Transverse colon (tissue), 4 donors: ENCODE results near the gene PLAU.
"Not testable (repeated sequence)": the region's sequence is repeated elsewhere in the genome, so short reads cannot be mapped to it uniquely, and the experiment has no call there.

ENCODE experiments used
- CTCF ChIP-seq, 5 experiments: fragments of 200-600 bp in 3 of 5; fragments of 450-650 bp in 2 of 5; sonication (generic) in 3 of 5; IDR thresholded peaks; 1 replicate in 2 of 5; 2 replicates in 3 of 5; pipeline ENCODE4 v1.5.1; 2016 to 2017; ENCODE audit warnings: antibody characterized with exemption in 5 of 5, inconsistent platforms in 3 of 5, mild to moderate bottlenecking in 2 of 5, moderate library complexity in 1 of 5
- EP300 ChIP-seq: sonication (generic); formaldehyde crosslinking; IDR thresholded peaks from one replicate; pipeline ENCODE4 v1.6.1; 2017; ENCODE audit warnings: antibody characterized with exemption, low read depth
- POLR2A ChIP-seq: fragments of 450-650 bp; IDR thresholded peaks from one replicate; pipeline ENCODE4 v1.6.1; 2016; ENCODE audit warnings: antibody characterized with exemption, mild to moderate bottlenecking, moderate library complexity
- POLR2AphosphoS5 ChIP-seq, 3 donors: sonication (generic); formaldehyde crosslinking; IDR thresholded peaks; one replicate each; pipeline ENCODE4 v1.6.1; 2016; ENCODE audit warnings: antibody characterized with exemption in 3 of 3

DNA sequence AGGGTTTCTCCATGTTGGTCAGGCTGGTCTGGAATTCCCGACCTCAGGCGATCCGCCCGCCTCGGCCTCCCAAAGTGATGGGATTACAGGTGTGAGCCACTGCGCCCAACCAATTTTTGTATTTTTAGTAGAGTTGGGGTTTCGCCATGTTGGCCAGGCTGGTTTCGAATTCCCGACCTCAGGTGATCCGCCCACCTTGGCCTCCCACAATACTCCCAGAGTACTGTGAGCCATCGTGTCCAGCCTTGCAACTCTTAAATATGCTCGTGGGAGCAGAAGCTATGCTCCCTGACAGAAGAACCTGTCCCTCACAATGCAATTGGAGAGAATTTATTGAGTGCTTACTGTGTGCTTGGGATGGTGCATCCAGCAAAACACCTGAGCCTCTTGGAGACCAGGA, 52.6 kb downstream of the PLAU start:
- TF ChIP-seq CTCF (IDR thresholded peaks at IDR 0.05); POLR2A; POLR2AphosphoS5 (IDR thresholded peaks at IDR 0.05); EP300: not testable (repeated sequence)
